ENCODE data around the gene ATG13. TPM values are rescaled to one million over a fixed set of nuclear protein-coding genes. Genes with fewer than 3 reads are reported as not detected.

The ATG13 gene
- total and polyA plus RNA-seq, 2 experiments from 2014 or later: 32.9 to 71.1 TPM

DNA sequence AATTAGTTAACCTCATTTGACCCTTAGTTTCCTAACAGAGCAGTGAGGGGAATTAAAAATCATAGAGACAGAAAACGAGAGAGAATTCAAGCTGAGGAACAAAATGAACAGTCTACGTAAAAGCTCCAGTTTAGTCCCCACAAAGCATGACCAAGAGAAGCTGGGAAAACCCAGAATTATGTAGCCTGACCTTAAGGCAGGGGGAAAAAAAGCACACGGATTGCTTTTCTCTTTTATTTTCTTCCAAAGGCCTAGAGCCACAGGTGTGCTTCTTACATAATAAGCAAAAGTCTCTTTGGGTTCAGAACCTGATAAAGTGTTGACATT, 23.0 kb upstream of the ATG13 start:
- TF ChIP-seq ZNF331 (CRISPR knock-in tag; IDR thresholded peaks at IDR 0.05; ENCODE audit: low read depth) (no peak), REST (IDR thresholded peaks at IDR 0.05; ENCODE audit: unreplicated experiment) (no peak), CREB1 (CRISPR knock-in tag; IDR thresholded peaks at IDR 0.05; ENCODE audit: low read depth) (no peak), POLR2AphosphoS5 (IDR thresholded peaks at IDR 0.05; ENCODE audit: low read depth) (no peak), NANOG (IDR thresholded peaks at IDR 0.05; ENCODE audit: borderline replicate concordance) (no peak), EZH2 (IDR thresholded peaks at IDR 0.05; ENCODE audit: low read depth, unreplicated experiment) (no peak)
- TF ChIP-seq, protein P1, sequence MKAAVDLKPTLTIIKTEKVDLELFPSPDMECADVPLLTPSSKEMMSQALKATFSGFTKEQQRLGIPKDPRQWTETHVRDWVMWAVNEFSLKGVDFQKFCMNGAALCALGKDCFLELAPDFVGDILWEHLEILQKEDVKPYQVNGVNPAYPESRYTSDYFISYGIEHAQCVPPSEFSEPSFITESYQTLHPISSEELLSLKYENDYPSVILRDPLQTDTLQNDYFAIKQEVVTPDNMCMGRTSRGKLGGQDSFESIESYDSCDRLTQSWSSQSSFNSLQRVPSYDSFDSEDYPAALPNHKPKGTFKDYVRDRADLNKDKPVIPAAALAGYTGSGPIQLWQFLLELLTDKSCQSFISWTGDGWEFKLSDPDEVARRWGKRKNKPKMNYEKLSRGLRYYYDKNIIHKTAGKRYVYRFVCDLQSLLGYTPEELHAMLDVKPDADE (IDR thresholded peaks at IDR 0.05): no peak
- TF ChIP-seq, protein P2, sequence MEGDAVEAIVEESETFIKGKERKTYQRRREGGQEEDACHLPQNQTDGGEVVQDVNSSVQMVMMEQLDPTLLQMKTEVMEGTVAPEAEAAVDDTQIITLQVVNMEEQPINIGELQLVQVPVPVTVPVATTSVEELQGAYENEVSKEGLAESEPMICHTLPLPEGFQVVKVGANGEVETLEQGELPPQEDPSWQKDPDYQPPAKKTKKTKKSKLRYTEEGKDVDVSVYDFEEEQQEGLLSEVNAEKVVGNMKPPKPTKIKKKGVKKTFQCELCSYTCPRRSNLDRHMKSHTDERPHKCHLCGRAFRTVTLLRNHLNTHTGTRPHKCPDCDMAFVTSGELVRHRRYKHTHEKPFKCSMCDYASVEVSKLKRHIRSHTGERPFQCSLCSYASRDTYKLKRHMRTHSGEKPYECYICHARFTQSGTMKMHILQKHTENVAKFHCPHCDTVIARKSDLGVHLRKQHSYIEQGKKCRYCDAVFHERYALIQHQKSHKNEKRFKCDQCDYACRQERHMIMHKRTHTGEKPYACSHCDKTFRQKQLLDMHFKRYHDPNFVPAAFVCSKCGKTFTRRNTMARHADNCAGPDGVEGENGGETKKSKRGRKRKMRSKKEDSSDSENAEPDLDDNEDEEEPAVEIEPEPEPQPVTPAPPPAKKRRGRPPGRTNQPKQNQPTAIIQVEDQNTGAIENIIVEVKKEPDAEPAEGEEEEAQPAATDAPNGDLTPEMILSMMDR (conservative IDR thresholded peaks at IDR 0.05; ENCODE audit: low read depth in 2 of 2): no peak
- no peaks in the 10 kb centered on the region for H3K36me3 ChIP-seq (ENCODE audit: insufficient read depth)
- H2AFZ ChIP-seq: peak overlapping the region; percentile 88
- ATAC-seq (no peak), DNase-seq (ENCODE audit: low spot score) (no peak)
- no peaks in the 10 kb centered on the region for H3K27me3 ChIP-seq (ENCODE audit: insufficient read depth)
- Mint-ChIP-seq H3K27me3 (ENCODE audit: insufficient read depth, low read depth, poor library complexity) (peaks cover 11% of the 10 kb centered on the region), H3K27ac (peak overlapping the region; percentile 96), H3K9me3 (no peaks in the 10 kb centered on the region), H3K4me1 (peaks cover 18% of the 10 kb centered on the region; the same call in 2 of the 3 replicates), H3K36me3 (ENCODE audit: low read depth) (no peaks in the 10 kb centered on the region), H3K4me3 (peak overlapping the region; percentile 94)
- H3K4me3 ChIP-seq: peak overlapping the region; percentile 97
- peaks cover 44% of the 10 kb centered on the region for H3K79me2 ChIP-seq (replicated peaks; ENCODE audit: insufficient read depth)
- H3K4me2 ChIP-seq: peak overlapping the region; percentile 98
- H4K20me1 ChIP-seq (replicated peaks; ENCODE audit: insufficient read depth): peaks cover 32% of the 10 kb centered on the region
- peaks cover 12% of the 10 kb centered on the region for H3K4me1 ChIP-seq (ENCODE audit: insufficient read depth)
- H3K9me2 ChIP-seq (ENCODE audit: insufficient read depth): no peaks in the 10 kb centered on the region
- peaks cover 7% of the 10 kb centered on the region; the same call in 1 of the 2 replicates for H3F3A ChIP-seq (replicated peaks; ENCODE audit: low read depth)
- peak overlapping the region; percentile 61 for H3K27ac ChIP-seq (ENCODE audit: low read depth)

- ATAC-seq (no peak), DNase-seq (ENCODE audit: low spot score) (no peak)
- H3K4me3 Mint-ChIP-seq: peak overlapping the region; percentile 94; the same call in 1 of the 3 replicates
- Histone ChIP-seq H4K20me1 (replicated peaks; ENCODE audit: insufficient read depth) (peaks cover 28% of the 10 kb centered on the region), H3F3A (replicated peaks; ENCODE audit: low read depth) (peaks cover 8% of the 10 kb centered on the region; the same call in 1 of the 2 replicates), H3K4me3 (peak overlapping the region; percentile 97; the same call in 1 of the 2 replicates), H3K79me2 (replicated peaks; ENCODE audit: insufficient read depth) (peaks cover 40% of the 10 kb centered on the region), H3K36me3 (ENCODE audit: insufficient read depth) (no peaks in the 10 kb centered on the region), H3K4me2 (peak overlapping the region; percentile 98), H3K27me3 (ENCODE audit: insufficient read depth) (no peaks in the 10 kb centered on the region), H3K4me1 (ENCODE audit: insufficient read depth) (peaks cover 12% of the 10 kb centered on the region), H2AFZ (peak overlapping the region; percentile 88), H3K27ac (ENCODE audit: low read depth) (peak overlapping the region; percentile 61), H3K9me2 (ENCODE audit: insufficient read depth) (no peaks in the 10 kb centered on the region)
- peaks cover 9% of the 10 kb centered on the region for H3K27me3 Mint-ChIP-seq (ENCODE audit: insufficient read depth, low read depth, poor library complexity)
- no peaks in the 10 kb centered on the region for H3K36me3 Mint-ChIP-seq (ENCODE audit: low read depth)
- no peak overlapping the region for H3K27ac Mint-ChIP-seq
- no peaks in the 10 kb centered on the region for H3K9me3 Mint-ChIP-seq
- H3K4me1 Mint-ChIP-seq: peaks cover 18% of the 10 kb centered on the region; the same call in 2 of the 3 replicates
- TF ChIP-seq EZH2 (IDR thresholded peaks at IDR 0.05; ENCODE audit: low read depth, unreplicated experiment) (no peak), JUNB (IDR thresholded peaks at IDR 0.05; ENCODE audit: unreplicated experiment) (no peak), STAT1 (IDR thresholded peaks at IDR 0.05; ENCODE audit: unreplicated experiment) (no peak)
Measured at GRCh38 chr11:46594785-46595184, 22.6 kb upstream of the ATG13 start.
